Measurements from ENCODE around the gene AICDA. TPM values are rescaled to one million over a fixed set of nuclear protein-coding genes. Genes with fewer than 3 reads are reported as not detected.
"Not testable (repeated sequence)": the region's sequence is repeated elsewhere in the genome, so short reads cannot be mapped to it uniquely, and the experiment has no call there.

AICDA gene
- polyA plus RNA-seq, 1 of the 3 experiments (the other 2 are of a cell fraction), result not detected

DNA sequence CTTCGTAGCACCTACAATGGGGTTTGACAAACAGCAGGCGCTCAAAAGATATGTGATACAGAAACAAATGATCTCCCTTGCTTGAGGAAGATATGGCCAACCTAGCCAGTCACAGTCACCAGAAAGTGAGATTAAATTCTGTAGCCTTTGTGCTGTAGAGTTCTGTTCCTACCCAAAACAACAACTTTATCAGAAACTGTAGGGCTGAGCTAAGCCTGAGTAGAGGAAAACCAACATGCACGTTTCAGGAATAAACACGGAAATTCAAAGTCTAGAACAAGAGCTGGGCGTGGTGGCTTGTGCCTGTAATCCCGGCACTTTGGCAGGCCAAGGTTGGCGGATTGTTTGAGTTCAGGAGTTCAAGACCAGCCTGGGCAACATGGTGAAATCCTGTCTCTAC lies 23.0 kb downstream of the AICDA start:
- Histone ChIP-seq H3K4me1 (ENCODE audit: control insufficient read depth in 1 of 2, insufficient read depth in 2 of 2, low read depth in 1 of 2, low read length in 1 of 2) (no peaks in the 10 kb centered on the region), H3K4me2 (no peak overlapping the region), H3K27me3 (ENCODE audit: insufficient read depth) (no peaks in the 10 kb centered on the region; the same call in 1 of the 2 replicates), H3K36me3 (replicated peaks in 1 of 2; ENCODE audit: control insufficient read depth in 1 of 2, insufficient read depth in 2 of 2, low read length in 1 of 2) (no peaks in the 10 kb centered on the region), H4K20me1 (ENCODE audit: insufficient read depth) (no peaks in the 10 kb centered on the region), H3K9ac (no peak overlapping the region), H3F3A (replicated peaks; ENCODE audit: insufficient read depth) (no peaks in the 10 kb centered on the region), H3K4me3 (ENCODE audit: low read depth in 2 of 2, low read length in 1 of 2) (no peak overlapping the region), H3K9me2 (no peaks in the 10 kb centered on the region), H2AFZ (ENCODE audit: low read depth) (no peak overlapping the region), H3K79me2 (ENCODE audit: insufficient read depth) (no peaks in the 10 kb centered on the region), H3K27ac (ENCODE audit: low read depth in 2 of 2, low read length in 1 of 2) (no peak overlapping the region), H3K9me3 (no peaks in the 10 kb centered on the region)
- POLR2A ChIA-PET, result no interaction called here
- CTCF ChIA-PET, result interaction anchor here (1.5 to 4.3 kb wide), 3 partner anchors 12 to 46 kb away, joined by 3 to 18 read pairs (median 5); no protein-coding TSS in a partner anchor
- TF ChIP-seq SMC3 (IDR thresholded peaks at IDR 0.05; ENCODE audit: low read depth, low read length), result no peak
- no peak for TF ChIP-seq NRF1 (IDR thresholded peaks at IDR 0.05; ENCODE audit: low read depth, low read length)
- TF ChIP-seq RXRA (IDR thresholded peaks at IDR 0.05; ENCODE audit: borderline replicate concordance, low read depth), result no peak
- no peak for DNase-seq
- 7% methylated on average over 7 of the region's 7 CpGs for WGBS (ENCODE audit: low lambda C conversion rate)

- H3K9ac ChIP-seq; H2AFZ ChIP-seq (ENCODE audit: low read depth); CTCF ChIA-PET; POLR2A ChIA-PET; H3F3A ChIP-seq (replicated peaks; ENCODE audit: insufficient read depth); H3K4me3 ChIP-seq (ENCODE audit: low read depth in 2 of 2, low read length in 1 of 2); H3K9me3 ChIP-seq; H3K27ac ChIP-seq (ENCODE audit: low read depth in 2 of 2, low read length in 1 of 2); H3K9me2 ChIP-seq; H3K4me2 ChIP-seq; H3K4me1 ChIP-seq (ENCODE audit: control insufficient read depth in 1 of 2, insufficient read depth in 2 of 2, low read depth in 1 of 2, low read length in 1 of 2); H3K36me3 ChIP-seq (replicated peaks in 1 of 2; ENCODE audit: control insufficient read depth in 1 of 2, insufficient read depth in 2 of 2, low read length in 1 of 2); DNase-seq; H3K79me2 ChIP-seq (ENCODE audit: insufficient read depth); H4K20me1 ChIP-seq (ENCODE audit: insufficient read depth): not testable (repeated sequence)
- peaks cover 11% of the 10 kb centered on the region; the same call in 1 of the 2 replicates for H3K27me3 ChIP-seq (ENCODE audit: insufficient read depth)
- WGBS (ENCODE audit: low lambda C conversion rate), result 27% methylated on average over 8 of the region's 13 CpGs
Observed at GRCh38 chr12:8584478-8584877, 28.2 kb downstream of the AICDA start.

GRCh38 chr12:8584004-8584403 lies 28.7 kb downstream of the AICDA start:
- Histone ChIP-seq H3K4me2 (no peak overlapping the region), H3K4me3 (ENCODE audit: low read depth in 2 of 2, low read length in 1 of 2) (no peak overlapping the region), H3K9ac (no peak overlapping the region), H3K9me3 (no peaks in the 10 kb centered on the region), H3K9me2 (no peaks in the 10 kb centered on the region), H4K20me1 (ENCODE audit: insufficient read depth) (no peaks in the 10 kb centered on the region), H2AFZ (ENCODE audit: low read depth) (no peak overlapping the region), H3K79me2 (ENCODE audit: insufficient read depth) (no peaks in the 10 kb centered on the region), H3K27ac (ENCODE audit: low read depth in 2 of 2, low read length in 1 of 2) (no peak overlapping the region), H3F3A (replicated peaks; ENCODE audit: insufficient read depth) (no peaks in the 10 kb centered on the region), H3K4me1 (ENCODE audit: control insufficient read depth in 1 of 2, insufficient read depth in 2 of 2, low read depth in 1 of 2, low read length in 1 of 2) (no peaks in the 10 kb centered on the region), H3K27me3 (ENCODE audit: insufficient read depth) (peaks cover 11% of the 10 kb centered on the region; the same call in 1 of the 2 replicates), H3K36me3 (replicated peaks in 1 of 2; ENCODE audit: control insufficient read depth in 1 of 2, insufficient read depth in 2 of 2, low read length in 1 of 2) (no peaks in the 10 kb centered on the region)
- WGBS (ENCODE audit: low lambda C conversion rate), result 15% methylated on average over 7 of the region's 7 CpGs
- no peak for TF ChIP-seq GATA2 (CRISPR knock-in tag; IDR thresholded peaks at IDR 0.05)
- no peak for TF ChIP-seq TCF12 (IDR thresholded peaks at IDR 0.05)
- TF ChIP-seq SIN3A (IDR thresholded peaks at IDR 0.05; ENCODE audit: borderline replicate concordance, low read depth, low read length), result no peak
- TF ChIP-seq YY1 (IDR thresholded peaks at IDR 0.05; ENCODE audit: low read depth), result no peak
- no peak for TF ChIP-seq MXI1 (IDR thresholded peaks at IDR 0.05; ENCODE audit: low read depth, low read length)
- TF ChIP-seq FOSL2 (IDR thresholded peaks at IDR 0.05; ENCODE audit: borderline replicate concordance, low read depth), result no peak
- TF ChIP-seq GABPA (IDR thresholded peaks at IDR 0.05; ENCODE audit: low read depth), result no peak
- TF ChIP-seq FOXM1 (IDR thresholded peaks at IDR 0.05; ENCODE audit: low read depth), result no peak
- no peak for TF ChIP-seq TEAD4 (IDR thresholded peaks at IDR 0.05; ENCODE audit: borderline replicate concordance, insufficient read depth)
- TF ChIP-seq EZH2phosphoT487 (IDR thresholded peaks at IDR 0.05; ENCODE audit: borderline replicate concordance, low read depth), result no peak
- no peak for TF ChIP-seq MAX (IDR thresholded peaks at IDR 0.05; ENCODE audit: low read depth)
- TF ChIP-seq RFX5 (IDR thresholded peaks at IDR 0.05; ENCODE audit: low read length), result no peak
- no peak for TF ChIP-seq RAD21 (IDR thresholded peaks at IDR 0.05; ENCODE audit: low read length)
- no peak for TF ChIP-seq USF2 (IDR thresholded peaks at IDR 0.05; ENCODE audit: borderline replicate concordance, low read depth, low read length)
- TF ChIP-seq RXRA (IDR thresholded peaks at IDR 0.05; ENCODE audit: borderline replicate concordance, low read depth), result no peak
- POLR2A ChIA-PET, result no interaction called here
- CTCF ChIA-PET, result no interaction called here
- no peak for DNase-seq
